B cell (primary cell): ENCODE data around the gene NID1. TPM values are rescaled to one million over a fixed set of nuclear protein-coding genes. Genes with fewer than 3 reads are reported as not detected.

Source experiments
- ATAC-seq: fragments of 200-7000 bp; cut with Tn5 transposase; one replicate; pipeline ENCODE4 v1.10.0; 2021; ENCODE audit warnings: low read depth, mild to moderate bottlenecking, moderate number of reproducible peaks, moderate library complexity
- CTCF ChIA-PET: fragments of 350-600 bp; sonication (Branson Sonifier 250); formaldehyde crosslinking; loops from one replicate; lab custom pipeline; 2021; ENCODE audit warnings: antibody characterized with exemption, inconsistent platforms; lab: Charles Lee
- POLR2A ChIA-PET: fragments of 350-600 bp; sonication (Branson Sonifier 250); formaldehyde crosslinking; loops from one replicate; lab custom pipeline; 2021; ENCODE audit warnings: antibody characterized with exemption; lab: Charles Lee
- DNase-seq: peaks from one replicate; pipeline ENCODE4 v3.0.0; 2013
- H2AFZ ChIP-seq: 2 replicates; pipeline ENCODE4 v1.6.1; 2012; ENCODE audit warnings: mild to moderate bottlenecking, low read depth, low read length; ENCODE audit not compliant: insufficient read depth, poor library complexity, severe bottlenecking
- H3K27ac ChIP-seq, 2 donors: 1 replicate in 1 of 2; 2 replicates in 1 of 2; pipeline ENCODE4 v1.5.1; 2012 to 2013; ENCODE audit warnings: low read length in 2 of 2, mild to moderate bottlenecking in 2 of 2, moderate library complexity in 1 of 2
- H3K27me3 ChIP-seq, 4 experiments: fragments of 200-600 bp in 1 of 4; sonication (generic) in 1 of 4; replicated peaks in 1 of 4; 1 replicate in 2 of 4; 2 replicates in 2 of 4; pipeline versions ENCODE4 v1.6.1 to v1.7.0; 2013 to 2016; ENCODE audit warnings: low read length in 3 of 4, mild to moderate bottlenecking in 2 of 4, mixed read lengths in 1 of 4, moderate library complexity in 1 of 4; ENCODE audit not compliant: insufficient read depth in 4 of 4, control insufficient read depth in 3 of 4; ENCODE audit errors: control extremely low read depth in 1 of 4
- H3K36me3 ChIP-seq, 2 experiments: replicated peaks in 1 of 2; 1 replicate in 1 of 2; 2 replicates in 1 of 2; pipeline versions ENCODE4 v1.6.1 to v1.7.1; 2013; ENCODE audit warnings: low read length in 1 of 2; ENCODE audit not compliant: insufficient read depth in 2 of 2, control insufficient read depth in 1 of 2; ENCODE audit errors: control extremely low read depth in 1 of 2, extremely low read depth in 1 of 2
- H3K4me1 ChIP-seq, 2 donors: fragments of 200-600 bp in 1 of 2; sonication (generic) in 1 of 2; 1 replicate in 1 of 2; 2 replicates in 1 of 2; pipeline versions ENCODE4 v1.5.1 to v1.6.1; 2013 to 2017; ENCODE audit warnings: low read length in 2 of 2; ENCODE audit not compliant: control insufficient read depth in 2 of 2, insufficient read depth in 2 of 2
- H3K4me2 ChIP-seq: replicated peaks from 2 replicates; pipeline ENCODE3; 2012; ENCODE audit warnings: mild to moderate bottlenecking, low read depth, low read length; ENCODE audit not compliant: poor library complexity, severe bottlenecking
- H3K4me3 ChIP-seq, 5 experiments: fragments of 200-600 bp in 1 of 5; sonication (generic) in 1 of 5; 1 replicate in 3 of 5; 2 replicates in 2 of 5; pipeline versions ENCODE4 v1.5.1 to v1.7.0; 2011 to 2016; ENCODE audit warnings: low read length in 4 of 5, mild to moderate bottlenecking in 4 of 5, low read depth in 2 of 5, control low read depth in 1 of 5, moderate library complexity in 1 of 5; ENCODE audit not compliant: insufficient read depth in 1 of 5; ENCODE audit errors: control extremely low read depth in 1 of 5, extremely low read depth in 1 of 5
- H3K79me2 ChIP-seq: fragments of 200-600 bp; sonication (generic); one replicate; pipeline ENCODE4 v1.6.0; 2016; ENCODE audit warnings: low read length; ENCODE audit not compliant: control insufficient read depth, insufficient read depth
- H3K9ac ChIP-seq: fragments of 200-600 bp; sonication (generic); 2 replicates; pipeline ENCODE4 v1.6.1; 2017; ENCODE audit warnings: mild to moderate bottlenecking, low read length, moderate library complexity
- H3K9me3 ChIP-seq, 3 donors: one replicate each; pipeline versions ENCODE4 v1.6.1 to v1.7.1; 2013; ENCODE audit warnings: low read length in 2 of 3; ENCODE audit not compliant: control insufficient read depth in 2 of 3, insufficient read depth in 1 of 3; ENCODE audit errors: control extremely low read depth in 1 of 3
- H4K20me1 ChIP-seq: 2 replicates; pipeline ENCODE4 v1.6.0; 2012; ENCODE audit warnings: mild to moderate bottlenecking, low read length; ENCODE audit not compliant: insufficient read depth, control insufficient read depth, poor library complexity, severe bottlenecking
- H3K27ac Mint-ChIP-seq: one replicate; pipeline ENCODE4 v1.8.0; 2021; ENCODE audit warnings: mixed read lengths
- H3K27me3 Mint-ChIP-seq: one replicate; pipeline ENCODE4 v1.8.0; 2021; ENCODE audit warnings: mixed read lengths
- H3K4me1 Mint-ChIP-seq: one replicate; pipeline ENCODE4 v1.8.0; 2021; ENCODE audit warnings: mixed read lengths
- H3K4me3 Mint-ChIP-seq: one replicate; pipeline ENCODE4 v1.8.0; 2021; ENCODE audit warnings: mixed read lengths
- H3K9me3 Mint-ChIP-seq: one replicate; pipeline ENCODE4 v1.8.0; 2022; ENCODE audit warnings: mixed read lengths; ENCODE audit not compliant: insufficient read depth
- EZH2 ChIP-seq: IDR thresholded peaks from 2 replicates; pipeline ENCODE4 v1.6.1; 2012; ENCODE audit warnings: borderline replicate concordance, low read depth, mild to moderate bottlenecking, moderate library complexity, low read length; ENCODE audit not compliant: insufficient read depth, poor library complexity, severe bottlenecking
- WGBS: methylation state at CpG from one replicate; pipeline ENCODE4 v1.1.5; 2013; ENCODE audit warnings: missing lambda C conversion rate; ENCODE audit not compliant: insufficient coverage; 5-methylcytosine and 5-hydroxymethylcytosine counted together
- intact Hi-C: fragments of 100-400 bp; cut with micrococcal nuclease; formaldehyde crosslinking; loops from one replicate; pipeline ENCODE4 v1.10.0; 2022
- polyA plus RNA-seq: library from polyadenylated mRNA; depleted of rRNA; stranded (reverse); fragments of >200 nt; gene quantifications from 2 replicates; pipeline ENCODE4 v1.2.3, GENCODE V29; 2012
- total RNA-seq, 2 donors: library from RNA; stranded (reverse); fragments of 120-200 nt in 1 of 2; gene quantifications; 1 replicate in 1 of 2; 2 replicates in 1 of 2; pipeline versions ENCODE4 v1.2.3 to v1.2.4, GENCODE V29; 2013 to 2022
- TF ChIP-seq, protein P1 (sequence below): fragments of 200-600 bp; IDR thresholded peaks from one replicate; pipeline ENCODE4 v1.8.0; 2022; ENCODE audit warnings: antibody characterized with exemption, mild to moderate bottlenecking

NID1 gene
- total and polyA plus RNA-seq, 2 donors (not counting 1 experiment from before 2014, with no cell fraction given), result 0.06 TPM; not detected in 1

DNA sequence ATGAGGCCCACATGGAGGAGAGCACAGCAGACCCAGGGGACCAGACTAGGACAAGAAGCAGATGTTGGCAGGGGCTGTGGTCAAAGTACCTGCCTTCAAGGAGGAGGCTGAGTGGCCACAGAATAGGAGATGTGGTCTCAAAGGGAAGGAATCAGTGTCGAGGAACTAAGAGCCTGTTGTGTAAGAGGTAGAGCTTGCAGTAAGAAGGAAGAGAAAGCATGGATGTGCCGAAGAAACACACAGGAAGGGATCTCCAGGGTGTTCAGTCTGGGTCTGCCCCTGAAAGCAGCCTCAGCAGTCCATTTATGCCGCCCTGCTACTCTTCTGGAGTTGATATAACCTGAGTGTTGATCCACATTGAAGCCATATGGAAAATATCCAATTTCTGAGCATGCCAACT is 83.9 kb downstream of the NID1 start:
- H3K9ac ChIP-seq, result no peak overlapping the region

DNA sequence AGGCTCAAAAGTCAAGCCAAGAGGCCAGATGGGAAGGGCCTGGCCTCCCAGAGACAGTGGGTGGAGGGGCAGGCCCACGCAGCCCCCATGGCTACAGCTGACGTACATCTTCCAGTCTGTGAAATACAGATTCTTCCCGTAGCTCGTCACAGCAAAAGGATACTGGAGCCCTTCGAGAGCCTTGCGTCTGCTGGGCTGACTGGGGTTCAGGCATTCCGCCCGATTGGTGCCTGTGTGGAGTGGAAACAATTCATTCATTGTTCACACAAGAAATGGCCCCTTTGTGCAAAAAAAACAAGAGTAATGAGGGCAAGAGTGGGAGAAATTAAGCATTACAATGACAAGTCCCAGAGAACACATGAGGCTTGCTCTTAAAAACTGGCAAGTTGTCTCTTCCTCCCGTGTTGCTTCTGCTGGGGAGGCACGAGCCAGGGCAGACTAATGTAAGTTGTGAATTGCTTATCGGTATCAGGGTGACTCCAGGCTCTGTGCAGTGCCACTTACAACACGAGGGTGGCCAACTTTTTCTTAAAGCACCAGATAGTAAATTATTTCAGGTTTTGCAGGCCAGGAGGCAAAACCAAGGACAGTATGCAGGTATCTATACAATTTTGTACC is 85.1 kb downstream of the NID1 start:
- H3K79me2 ChIP-seq, result no peaks in the 10 kb centered on the region
- Mint-ChIP-seq H3K27ac (no peak overlapping the region), H3K27me3 (peaks cover 21% of the 10 kb centered on the region), H3K4me1 (no peaks in the 10 kb centered on the region), H3K4me3 (no peak overlapping the region), H3K9me3 (no peaks in the 10 kb centered on the region)
- no peak overlapping the region for H2AFZ ChIP-seq
- no peak for TF ChIP-seq EZH2
- TF ChIP-seq, protein P1, sequence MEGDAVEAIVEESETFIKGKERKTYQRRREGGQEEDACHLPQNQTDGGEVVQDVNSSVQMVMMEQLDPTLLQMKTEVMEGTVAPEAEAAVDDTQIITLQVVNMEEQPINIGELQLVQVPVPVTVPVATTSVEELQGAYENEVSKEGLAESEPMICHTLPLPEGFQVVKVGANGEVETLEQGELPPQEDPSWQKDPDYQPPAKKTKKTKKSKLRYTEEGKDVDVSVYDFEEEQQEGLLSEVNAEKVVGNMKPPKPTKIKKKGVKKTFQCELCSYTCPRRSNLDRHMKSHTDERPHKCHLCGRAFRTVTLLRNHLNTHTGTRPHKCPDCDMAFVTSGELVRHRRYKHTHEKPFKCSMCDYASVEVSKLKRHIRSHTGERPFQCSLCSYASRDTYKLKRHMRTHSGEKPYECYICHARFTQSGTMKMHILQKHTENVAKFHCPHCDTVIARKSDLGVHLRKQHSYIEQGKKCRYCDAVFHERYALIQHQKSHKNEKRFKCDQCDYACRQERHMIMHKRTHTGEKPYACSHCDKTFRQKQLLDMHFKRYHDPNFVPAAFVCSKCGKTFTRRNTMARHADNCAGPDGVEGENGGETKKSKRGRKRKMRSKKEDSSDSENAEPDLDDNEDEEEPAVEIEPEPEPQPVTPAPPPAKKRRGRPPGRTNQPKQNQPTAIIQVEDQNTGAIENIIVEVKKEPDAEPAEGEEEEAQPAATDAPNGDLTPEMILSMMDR, result no peak
- no peaks in the 10 kb centered on the region for H3K4me1 ChIP-seq
- H4K20me1 ChIP-seq, result no peaks in the 10 kb centered on the region
- intact Hi-C loops, result loop anchor here (10.0 kb wide), 1 partner anchor 85 kb away; the partner anchor contains the start of gene NID1
- ChIA-PET CTCF (no interaction called here), POLR2A (no interaction called here)
- no peak overlapping the region for H3K27ac ChIP-seq
- no peak overlapping the region for H3K4me3 ChIP-seq
- no peaks in the 10 kb centered on the region for H3K36me3 ChIP-seq
- no peak overlapping the region for H3K4me2 ChIP-seq
- DNase-seq (no peak), ATAC-seq (no peak)
- no peaks in the 10 kb centered on the region for H3K27me3 ChIP-seq
- WGBS, result 100% methylated on average over 2 of the region's 12 CpGs
- H3K9ac ChIP-seq, result no peak overlapping the region
- H3K9me3 ChIP-seq, result peaks cover 2 to 11% (median 9%) of the 10 kb centered on the region in 3 donors

More for the DNA sequence above, 83.9 kb downstream of the NID1 start:
- intact Hi-C loops, result no loop called here
- 37% methylated on average over 3 of the region's 3 CpGs for WGBS
- DNase-seq (no peak), ATAC-seq (no peak)
- Histone ChIP-seq H3K4me3 (no peak overlapping the region), H2AFZ (no peak overlapping the region), H3K4me2 (no peak overlapping the region), H3K4me1 (no peaks in the 10 kb centered on the region), H4K20me1 (no peaks in the 10 kb centered on the region), H3K27me3 (no peaks in the 10 kb centered on the region), H3K79me2 (no peaks in the 10 kb centered on the region), H3K36me3 (no peaks in the 10 kb centered on the region), H3K9me3 (peaks cover 2 to 11% (median 9%) of the 10 kb centered on the region in 3 donors), H3K27ac (no peak overlapping the region)
- Mint-ChIP-seq H3K27me3 (peaks cover 24% of the 10 kb centered on the region), H3K27ac (no peak overlapping the region), H3K4me1 (no peaks in the 10 kb centered on the region), H3K4me3 (no peak overlapping the region), H3K9me3 (no peaks in the 10 kb centered on the region)
- POLR2A ChIA-PET, result no interaction called here
- TF ChIP-seq EZH2, result no peak
- TF ChIP-seq, protein P1, result no peak
- CTCF ChIA-PET, result no interaction called here
